K562 (cell line): Measurements from ENCODE around the gene SDCCAG8. TPM values are rescaled to one million over a fixed set of nuclear protein-coding genes. Genes with fewer than 3 reads are reported as not detected.

Experiments used
- ARID1B ChIP-seq: fragments of 450-650 bp; IDR thresholded peaks from 2 replicates; pipeline ENCODE4 v1.6.1; 2016; ENCODE audit warnings: antibody characterized with exemption, mild to moderate bottlenecking, inconsistent platforms
- MECOM ChIP-seq: fragments of 250-450 bp; sonication (Bioruptor Pico); IDR thresholded peaks from 2 replicates; pipeline ENCODE4 v1.8.0; 2022; ENCODE audit warnings: inconsistent platforms
- NFE2 ChIP-seq: IDR thresholded peaks from 2 replicates; pipeline ENCODE4 v1.6.1; 2014; ENCODE audit warnings: antibody characterized with exemption, low read depth
- SAFB ChIP-seq: fragments of 200-400 bp; formaldehyde crosslinking; IDR thresholded peaks from 2 replicates; pipeline ENCODE4 v1.6.1; 2017; ENCODE audit warnings: low read depth, low read length, borderline replicate concordance
- ZBTB40 ChIP-seq, 2 experiments: fragments of 450-650 bp in 1 of 2; sonication (generic) in 1 of 2; formaldehyde crosslinking in 1 of 2; IDR thresholded peaks; 2 replicates each; pipeline versions ENCODE4 v1.7.1 to v1.9.0; 2016 to 2022; ENCODE audit warnings: inconsistent platforms in 1 of 2, mild to moderate bottlenecking in 1 of 2, missing genetic modification reagents in 1 of 2
- polyA plus RNA-seq, 8 experiments: library from polyadenylated mRNA; depleted of rRNA in 4 of 8; stranded (reverse) in 5 of 8; unstranded in 3 of 8; fragments of >200 nt; fragmentation: Nextera tagmentation in 2 of 8; fragmentation: Illumina TruSeq in 1 of 8; extraction: Ambion mirVana in 2 of 8; extraction: Trizol in 1 of 8; gene quantifications; 2 replicates each; pipeline versions ENCODE4 v1.2.1 to v1.2.3, GENCODE V29; 2011 to 2014; ENCODE audit warnings: inconsistent platforms in 1 of 8, missing spikeins in 1 of 8
- total RNA-seq, 7 experiments: library from RNA; depleted of rRNA in 6 of 7; stranded (reverse); fragments of >200 nt in 6 of 7; fragmentation: Illumina TruSeq in 2 of 7; extraction: Trizol in 2 of 7; gene quantifications; 2 replicates each; pipeline versions ENCODE4 v1.2.1 to v1.2.3, GENCODE V29; 2011 to 2021; ENCODE audit warnings: low replicate concordance in 1 of 7

SDCCAG8 gene
- total and polyA plus RNA-seq, 9 of the 15 experiments (the other 6 are each of a cell fraction or from before 2014, with no cell fraction given): 17.9 to 36.7 (median 25.4) TPM

- TF ChIP-seq ZBTB40 (IDR thresholded peaks at IDR 0.05) (0 out of 2 replicates have a peak, but pooled peaks have one; percentile 8), ZBTB40 (CRISPR knock-in tag; IDR thresholded peaks at IDR 0.05) (no peak), ARID1B (peak; percentile 57), MECOM (CRISPR knock-in tag) (no peak), SAFB (no peak), NFE2 (peak; percentile 69)
- TF ChIP-seq, all 486 proteins: peak for 29
Observed at GRCh38 chr1:243267914-243268653, 12.2 kb downstream of the SDCCAG8 start (continued).
